GM06990 (cell line): ENCODE measurements around the gene LMX1A.

Experiments used
- DNase-seq: peaks from one replicate; pipeline ENCODE4 v3.0.0-alpha.2; 2011; ENCODE audit not compliant: insufficient read length; ENCODE audit errors: extremely low read depth
- H3K27me3 ChIP-seq: replicated peaks from 2 replicates; pipeline ENCODE4 v1.6.0; 2011; ENCODE audit warnings: low read length; ENCODE audit not compliant: control insufficient read depth, insufficient read depth
- H3K36me3 ChIP-seq: 2 replicates; pipeline ENCODE4 v1.5.1; 2011; ENCODE audit warnings: low read length; ENCODE audit not compliant: control insufficient read depth, insufficient read depth
- H3K4me3 ChIP-seq: replicated peaks from 2 replicates; pipeline ENCODE4 v1.5.1; 2011; ENCODE audit warnings: low read depth, mild to moderate bottlenecking, control low read depth, low read length
- TF ChIP-seq, protein P1 (sequence below): IDR thresholded peaks from 2 replicates; pipeline ENCODE4 v1.5.1; 2011; ENCODE audit warnings: low read length, control low read depth, mild to moderate bottlenecking, inconsistent platforms; ENCODE audit not compliant: insufficient read depth, poor library complexity, severe bottlenecking

The LMX1A gene

DNA sequence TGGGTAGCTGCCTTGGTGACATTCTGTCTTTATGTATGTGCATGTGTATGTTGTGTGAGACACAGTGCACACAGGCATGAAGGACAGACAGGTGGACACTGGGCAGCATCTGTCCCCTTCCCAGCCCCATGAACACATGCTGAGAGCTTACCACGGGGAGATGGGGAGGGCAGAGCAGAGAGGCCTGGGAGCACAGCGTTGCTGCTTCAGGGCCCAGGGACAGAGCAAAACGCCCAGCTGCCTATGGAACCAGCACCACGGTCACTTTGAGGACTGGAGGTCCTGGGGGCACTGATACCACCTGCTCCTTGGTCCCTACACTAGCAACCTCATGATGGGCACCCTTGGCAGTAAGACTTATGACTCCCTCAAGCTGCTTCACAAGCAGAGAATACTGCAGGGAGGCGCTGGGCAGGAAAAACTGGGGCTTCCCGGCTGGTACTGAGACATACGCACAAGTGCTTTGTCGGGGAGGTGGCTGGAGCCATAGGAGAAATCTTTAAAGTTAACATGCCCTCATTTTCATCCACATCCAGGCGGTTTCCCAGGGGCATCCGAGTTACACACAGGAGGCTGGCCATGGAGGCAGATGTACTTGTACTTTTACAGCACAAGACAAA is 40.3 kb downstream of the LMX1A start:
- no peaks in the 10 kb centered on the region for H3K36me3 ChIP-seq
- TF ChIP-seq, protein P1, sequence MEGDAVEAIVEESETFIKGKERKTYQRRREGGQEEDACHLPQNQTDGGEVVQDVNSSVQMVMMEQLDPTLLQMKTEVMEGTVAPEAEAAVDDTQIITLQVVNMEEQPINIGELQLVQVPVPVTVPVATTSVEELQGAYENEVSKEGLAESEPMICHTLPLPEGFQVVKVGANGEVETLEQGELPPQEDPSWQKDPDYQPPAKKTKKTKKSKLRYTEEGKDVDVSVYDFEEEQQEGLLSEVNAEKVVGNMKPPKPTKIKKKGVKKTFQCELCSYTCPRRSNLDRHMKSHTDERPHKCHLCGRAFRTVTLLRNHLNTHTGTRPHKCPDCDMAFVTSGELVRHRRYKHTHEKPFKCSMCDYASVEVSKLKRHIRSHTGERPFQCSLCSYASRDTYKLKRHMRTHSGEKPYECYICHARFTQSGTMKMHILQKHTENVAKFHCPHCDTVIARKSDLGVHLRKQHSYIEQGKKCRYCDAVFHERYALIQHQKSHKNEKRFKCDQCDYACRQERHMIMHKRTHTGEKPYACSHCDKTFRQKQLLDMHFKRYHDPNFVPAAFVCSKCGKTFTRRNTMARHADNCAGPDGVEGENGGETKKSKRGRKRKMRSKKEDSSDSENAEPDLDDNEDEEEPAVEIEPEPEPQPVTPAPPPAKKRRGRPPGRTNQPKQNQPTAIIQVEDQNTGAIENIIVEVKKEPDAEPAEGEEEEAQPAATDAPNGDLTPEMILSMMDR: no peak
- H3K4me3 ChIP-seq: no peak overlapping the region
- peaks cover 1% of the 10 kb centered on the region for H3K27me3 ChIP-seq
- no peak for DNase-seq

- H3K36me3 ChIP-seq: no peaks in the 10 kb centered on the region
- H3K27me3 ChIP-seq: peaks cover 1% of the 10 kb centered on the region
- no peak overlapping the region for H3K4me3 ChIP-seq
- no peak for DNase-seq
- TF ChIP-seq, protein P1: no peak
These were observed 41.0 kb downstream of the LMX1A start for GRCh38 chr1:165315481-165315880.

DNA sequence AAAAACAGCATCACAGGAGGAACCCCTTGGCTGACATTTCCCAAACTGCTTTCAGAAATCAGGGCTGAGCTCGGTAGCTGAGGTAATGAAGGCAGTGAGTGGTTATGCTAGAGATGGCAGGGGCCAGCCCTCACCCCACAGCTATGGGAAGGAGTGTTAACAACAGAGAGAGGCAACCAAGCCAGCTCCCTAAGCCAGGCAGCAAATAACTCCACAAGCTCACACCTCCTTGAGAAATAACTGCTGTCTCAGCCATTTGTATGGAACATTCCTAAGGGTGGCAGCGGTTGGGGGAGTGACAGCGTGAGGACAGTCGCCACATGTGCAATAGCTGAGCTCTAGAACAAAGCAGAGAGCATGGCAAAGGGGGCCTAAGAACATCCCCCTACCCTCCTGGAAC is 42.6 kb downstream of the LMX1A start:
- H3K27me3 ChIP-seq: peaks cover 1% of the 10 kb centered on the region

GRCh38 chr1:165312591-165312990 is 43.9 kb downstream of the LMX1A start:
- no peak for DNase-seq
- Histone ChIP-seq H3K4me3 (no peak overlapping the region), H3K36me3 (no peaks in the 10 kb centered on the region), H3K27me3 (peaks cover 1% of the 10 kb centered on the region)
- TF ChIP-seq, protein P1: no peak

More for the DNA sequence above, 42.6 kb downstream of the LMX1A start:
- no peak overlapping the region for H3K4me3 ChIP-seq
- TF ChIP-seq, protein P1: no peak
- H3K36me3 ChIP-seq: no peaks in the 10 kb centered on the region
- no peak for DNase-seq

DNA sequence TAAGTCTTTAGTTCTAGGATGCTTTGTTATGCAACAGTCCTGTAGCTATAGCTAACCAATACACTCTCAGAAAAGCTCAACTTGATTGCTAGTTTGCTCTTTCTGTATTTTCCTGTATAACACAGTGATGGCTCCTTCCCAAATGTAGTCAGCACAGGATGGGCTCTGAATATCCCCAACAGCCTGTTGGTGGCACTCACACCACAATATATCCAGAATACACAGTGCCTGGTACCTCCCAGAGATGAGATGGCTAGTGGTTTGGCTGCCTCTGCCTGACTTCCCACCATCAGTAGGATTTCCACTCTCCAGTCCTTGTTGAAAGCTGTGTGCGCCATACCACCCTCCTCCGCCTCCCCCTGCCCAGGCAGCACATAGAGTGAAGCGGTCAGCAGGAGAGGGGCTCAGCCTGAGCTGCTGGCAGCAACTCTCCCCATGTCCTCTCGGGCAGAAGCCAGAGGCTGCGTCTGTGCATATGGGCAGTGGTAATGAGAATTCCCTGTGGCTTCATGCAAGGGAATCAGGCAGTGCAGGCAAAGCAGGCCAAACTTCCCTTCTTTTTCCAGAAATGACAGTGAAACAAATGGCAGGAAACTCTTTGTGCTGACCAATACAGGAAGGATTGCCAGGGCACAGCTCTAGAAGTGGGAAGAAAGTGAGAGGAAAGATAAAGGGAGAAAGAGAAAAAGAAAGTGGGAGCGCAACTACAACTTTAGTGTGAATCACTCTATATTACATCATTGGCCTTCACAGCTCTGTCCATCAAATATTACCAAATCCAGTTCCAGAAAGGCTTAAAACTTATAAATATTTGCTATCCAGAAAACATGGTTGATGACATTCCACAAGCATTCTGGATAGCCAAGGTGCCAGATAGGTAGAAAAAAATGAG is 49.7 kb downstream of the LMX1A start:
- Histone ChIP-seq H3K27me3 (no peaks in the 10 kb centered on the region), H3K4me3 (no peak overlapping the region), H3K36me3 (no peaks in the 10 kb centered on the region)
- TF ChIP-seq, protein P1: no peak
- DNase-seq: no peak
